HG03558 (cell line): ENCODE results near the gene SERPINB10.

Experiments
- ATAC-seq: cut with Tn5 transposase; IDR thresholded peaks from one replicate; pipeline ENCODE4 v1.9.1; 2021; ENCODE audit warnings: moderate number of reproducible peaks; ENCODE audit not compliant: unreplicated experiment; ENCODE audit errors: extremely low read depth

SERPINB10 gene, protein sequence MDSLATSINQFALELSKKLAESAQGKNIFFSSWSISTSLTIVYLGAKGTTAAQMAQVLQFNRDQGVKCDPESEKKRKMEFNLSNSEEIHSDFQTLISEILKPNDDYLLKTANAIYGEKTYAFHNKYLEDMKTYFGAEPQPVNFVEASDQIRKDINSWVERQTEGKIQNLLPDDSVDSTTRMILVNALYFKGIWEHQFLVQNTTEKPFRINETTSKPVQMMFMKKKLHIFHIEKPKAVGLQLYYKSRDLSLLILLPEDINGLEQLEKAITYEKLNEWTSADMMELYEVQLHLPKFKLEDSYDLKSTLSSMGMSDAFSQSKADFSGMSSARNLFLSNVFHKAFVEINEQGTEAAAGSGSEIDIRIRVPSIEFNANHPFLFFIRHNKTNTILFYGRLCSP

DNA sequence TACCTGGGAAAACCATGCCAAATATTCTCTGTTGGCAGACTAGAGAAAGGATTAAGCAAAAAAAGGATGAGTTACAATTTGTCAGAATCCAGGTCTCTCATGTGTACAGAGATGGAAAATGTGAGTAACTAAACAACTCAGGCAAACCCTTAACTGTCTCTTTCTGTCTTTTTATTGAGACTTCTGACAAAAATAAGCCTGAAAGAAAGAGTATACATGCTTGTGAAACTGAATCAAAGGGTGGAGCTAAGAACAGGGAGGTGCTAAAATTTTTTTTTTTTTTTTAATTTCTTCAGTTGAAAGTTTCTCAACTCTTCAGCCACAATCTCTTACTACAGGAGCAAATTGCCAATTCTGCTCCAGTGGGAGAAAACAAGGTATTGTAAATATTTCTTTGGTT is at the start of gene SERPINB10:
TSS of gene SERPINB10 (plus strand) at position 295 of the 400 bp plus-strand sequence. CDS start 7,553 bp downstream, outside the sequence.
- ATAC-seq: peak; percentile 51

DNA sequence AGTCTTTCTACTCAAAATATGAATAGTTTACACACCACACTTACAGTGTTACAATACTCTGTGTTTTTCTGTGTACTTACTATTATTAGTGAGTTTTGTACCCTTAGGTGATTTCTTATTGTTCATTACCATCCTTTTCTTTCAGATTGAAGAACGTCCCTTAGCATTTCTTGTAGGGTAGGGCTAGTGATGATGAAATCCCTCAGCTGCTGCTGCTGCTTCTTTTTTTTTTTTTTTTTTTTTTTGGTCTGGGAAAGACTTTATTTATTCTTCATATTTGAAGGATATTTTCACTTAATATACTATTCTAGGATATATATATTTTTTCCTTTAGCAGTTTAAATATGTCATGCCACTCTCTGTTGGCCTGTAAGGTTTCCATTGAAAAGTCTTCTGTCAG is 49.3 kb upstream of the SERPINB10 start:
- ATAC-seq: no peak

DNA sequence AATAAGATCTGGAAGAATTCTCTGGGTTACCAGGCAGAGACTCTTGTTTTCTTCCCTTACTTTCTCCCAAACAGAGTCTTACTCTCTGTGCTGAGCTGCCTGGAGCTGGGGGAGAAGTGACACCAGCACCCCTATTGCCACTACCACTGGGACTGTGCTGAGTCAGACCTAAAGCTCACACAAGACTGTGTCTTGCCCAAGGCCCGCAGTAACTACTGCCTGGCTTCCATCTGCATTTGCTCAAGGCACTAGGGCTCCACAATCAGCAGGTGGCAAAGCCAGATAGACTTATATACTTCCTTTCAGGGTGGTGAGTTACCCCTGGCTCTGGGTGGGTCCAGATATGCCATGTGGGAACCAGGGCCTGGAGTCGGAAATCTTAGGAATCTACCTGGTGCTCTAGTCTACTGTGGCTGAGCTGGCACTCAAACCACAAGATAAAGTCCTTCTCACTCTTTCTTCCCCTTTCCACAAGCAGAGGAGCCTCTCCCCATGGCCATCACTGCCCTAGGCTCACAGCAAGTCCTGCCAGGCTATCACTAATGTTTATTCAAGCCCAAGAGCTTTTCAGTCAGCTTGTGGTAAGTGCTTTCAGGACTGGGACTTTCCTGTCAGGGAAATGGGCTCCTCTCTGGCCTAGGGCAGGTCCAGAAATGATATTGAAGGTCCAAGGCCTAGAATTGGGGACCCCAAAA is 47.8 kb upstream of the SERPINB10 start:
- ATAC-seq: no peak

DNA sequence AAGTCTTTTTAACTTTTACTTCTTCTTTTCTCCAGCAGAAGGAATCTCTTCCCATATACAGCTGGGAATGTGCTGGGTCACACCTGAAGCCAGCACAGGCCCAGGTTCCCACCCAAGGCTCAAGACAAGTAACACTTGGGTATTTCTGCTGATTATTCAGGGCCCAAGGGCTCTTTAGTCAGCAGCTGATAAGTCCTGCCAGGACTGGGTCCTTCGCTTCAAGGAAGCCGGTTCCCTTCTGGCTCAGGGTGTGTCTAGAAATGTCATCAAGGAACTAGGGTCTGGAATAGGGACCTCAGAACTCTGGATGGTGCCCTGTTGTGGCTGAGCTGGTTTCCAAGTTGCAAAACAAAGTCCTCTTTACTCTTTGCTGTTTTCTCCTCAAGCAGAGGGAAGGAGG is 47.2 kb upstream of the SERPINB10 start:
- ATAC-seq: no peak

DNA sequence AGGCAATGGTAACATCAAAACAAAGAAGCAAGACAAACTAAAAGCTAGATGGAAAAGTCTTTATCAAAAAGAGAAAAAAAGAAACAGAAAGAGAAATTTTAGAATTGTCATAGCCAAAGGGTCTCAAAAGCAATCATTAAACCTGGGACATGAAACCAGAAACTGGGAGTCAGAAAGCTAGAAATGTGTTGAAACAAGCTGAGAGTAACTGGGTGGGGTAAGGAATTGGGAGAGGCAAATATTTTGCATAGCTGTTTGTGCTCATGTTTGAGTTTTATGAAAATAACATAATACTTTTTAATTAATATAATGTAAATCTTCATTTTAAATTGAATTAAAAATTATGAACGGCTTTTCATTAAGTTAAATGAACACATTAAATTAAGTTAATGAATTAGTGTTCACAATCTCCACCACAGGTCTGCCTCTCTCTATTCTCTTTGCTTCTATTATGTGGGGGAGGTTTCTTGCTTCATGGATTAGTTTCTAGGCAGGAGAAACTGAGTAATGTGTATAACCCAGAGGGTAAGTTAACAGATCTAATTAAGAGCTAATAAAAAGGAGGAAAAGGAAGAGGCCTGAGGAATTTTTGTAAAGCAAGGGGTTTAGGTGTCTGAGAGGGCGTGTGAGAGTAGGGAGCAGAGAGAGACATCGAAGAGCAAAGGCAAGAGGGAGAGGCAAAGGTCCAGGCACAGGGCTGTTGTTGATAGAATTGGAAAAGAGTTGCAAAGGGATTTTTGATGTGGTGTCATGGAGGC is 40.2 kb upstream of the SERPINB10 start:
- ATAC-seq: no peak

DNA sequence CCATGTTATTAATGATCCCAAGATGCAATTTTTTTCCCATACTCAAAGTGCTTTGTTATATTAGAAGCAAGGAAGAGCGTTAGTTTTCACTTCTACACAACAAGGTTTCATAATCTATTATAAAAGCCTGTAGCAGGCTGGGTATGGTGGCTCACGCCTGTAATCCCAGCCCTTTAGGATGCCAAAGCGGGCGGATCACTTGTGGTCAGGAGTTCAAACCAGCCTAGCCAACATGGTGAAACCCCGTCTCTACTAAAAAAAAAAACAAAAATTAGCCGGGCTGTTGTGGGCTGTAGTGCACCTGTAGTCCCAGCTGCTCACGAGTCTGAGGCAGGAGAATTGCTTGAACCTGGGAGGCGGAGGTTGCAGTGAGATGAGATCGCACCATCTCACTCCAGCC is 39.2 kb upstream of the SERPINB10 start:
- no peak for ATAC-seq

DNA sequence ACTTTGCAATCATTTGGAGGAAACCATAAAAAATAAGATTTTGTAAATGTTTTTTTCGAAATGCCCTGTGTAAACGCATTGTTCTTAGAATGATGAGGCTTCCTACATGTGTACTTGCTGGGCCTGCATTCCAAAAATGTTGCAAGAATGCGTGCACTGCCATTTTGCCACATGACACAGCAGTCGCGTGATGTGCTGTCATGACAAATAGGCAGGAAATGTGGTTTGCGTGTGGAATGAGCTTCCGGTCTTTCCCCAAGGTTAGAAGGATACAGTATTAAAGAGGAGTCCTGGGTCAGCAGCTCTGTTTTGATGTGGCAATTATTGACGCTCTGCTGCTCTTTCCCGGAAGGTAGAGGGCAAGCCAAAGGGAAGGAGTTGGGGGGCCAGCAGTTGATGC is 38.4 kb upstream of the SERPINB10 start:
- ATAC-seq: no peak

DNA sequence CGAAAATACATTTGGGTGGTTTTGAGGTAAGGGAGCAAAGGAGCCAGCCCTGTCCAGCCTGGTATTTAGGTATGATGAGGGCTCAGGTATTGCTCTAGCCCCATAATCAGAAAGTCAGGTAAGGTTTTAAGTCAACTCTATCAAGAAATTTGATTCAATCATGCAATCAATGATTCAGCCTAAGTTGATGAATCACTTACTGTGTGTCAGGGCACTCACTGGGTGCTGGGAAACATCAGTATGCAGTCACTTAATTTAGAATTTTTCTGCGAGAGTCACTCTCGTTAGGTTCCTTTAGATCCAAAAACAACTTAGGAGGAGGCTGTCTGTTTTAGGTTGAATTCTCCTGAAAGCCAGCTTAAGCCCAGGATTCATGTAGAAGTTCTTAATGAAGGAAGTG is 37.9 kb upstream of the SERPINB10 start:
- no peak for ATAC-seq

DNA sequence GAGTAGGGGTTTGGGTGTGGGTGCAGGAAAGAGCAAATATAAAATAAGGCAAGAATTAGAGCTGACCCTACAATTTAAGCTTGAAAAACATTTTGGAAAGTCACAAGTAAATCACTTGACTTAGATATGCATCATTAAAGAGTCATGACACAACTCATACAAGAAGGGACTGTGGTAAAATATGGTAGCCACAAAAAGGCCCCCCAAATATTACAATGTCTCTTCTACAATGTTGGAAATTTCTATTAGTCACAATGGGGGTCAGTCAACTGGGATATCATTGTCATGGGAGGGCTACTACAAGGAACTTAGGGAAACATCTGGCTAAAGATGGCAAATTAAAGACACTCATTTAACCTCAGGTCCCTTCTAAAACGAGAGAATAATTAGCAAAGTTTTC is 35.9 kb upstream of the SERPINB10 start:
- no peak for ATAC-seq

DNA sequence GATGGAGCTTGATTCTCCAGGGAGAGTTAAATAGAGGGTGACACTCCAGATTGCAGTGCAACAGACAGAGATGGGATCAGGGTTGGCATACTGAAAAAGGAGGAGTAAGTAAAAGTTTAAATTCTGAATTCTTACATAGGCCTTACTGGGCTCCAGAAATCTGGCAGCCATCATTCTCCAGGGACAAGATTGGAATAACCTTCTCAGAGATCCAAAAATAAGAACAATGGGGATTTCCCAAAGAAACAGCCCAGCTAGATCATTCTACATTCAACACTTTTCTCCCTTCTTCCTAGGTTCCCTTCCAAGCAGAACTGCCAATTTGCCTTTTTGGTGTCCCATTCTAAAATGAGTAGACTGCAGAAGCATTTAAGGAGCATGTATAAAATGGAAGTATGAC is 35.2 kb upstream of the SERPINB10 start:
- ATAC-seq: no peak

DNA sequence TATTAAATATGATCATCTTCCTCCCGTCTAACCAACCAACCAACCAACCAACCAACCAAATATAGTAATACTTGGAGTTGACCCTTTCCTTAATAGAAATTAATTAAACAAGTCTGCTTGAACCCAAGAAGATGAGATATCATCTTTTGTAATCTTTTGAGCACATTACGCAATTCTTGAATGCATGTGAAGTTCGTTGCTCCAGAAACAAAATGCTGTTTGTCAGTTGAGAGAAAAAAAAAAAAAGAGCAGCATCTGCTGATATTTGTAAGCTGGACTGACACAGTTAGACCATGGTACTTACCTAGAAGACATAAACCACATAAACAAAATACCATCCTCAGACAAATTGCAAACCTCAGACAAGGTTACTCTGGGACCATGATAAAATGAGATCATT is 29.4 kb upstream of the SERPINB10 start:
- no peak for ATAC-seq

DNA sequence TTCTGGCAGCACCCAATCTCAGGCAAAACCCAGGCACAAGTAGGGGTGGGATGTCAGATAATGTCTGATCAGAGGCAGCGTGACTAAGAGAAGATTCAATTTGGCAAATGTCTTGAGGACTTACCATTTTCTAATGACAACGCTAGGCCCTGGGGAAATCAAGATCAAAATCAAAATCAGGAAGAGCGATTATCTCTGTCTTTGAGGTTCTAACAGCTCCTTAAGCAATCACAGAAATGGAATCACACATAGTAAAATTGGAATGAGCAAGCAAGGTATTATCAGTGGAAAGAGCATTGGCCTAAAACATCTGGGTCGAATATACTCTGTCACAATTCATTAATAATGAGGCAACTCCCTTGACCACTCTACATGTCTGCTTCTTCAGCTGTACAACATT is 28.8 kb upstream of the SERPINB10 start:
- ATAC-seq: no peak

DNA sequence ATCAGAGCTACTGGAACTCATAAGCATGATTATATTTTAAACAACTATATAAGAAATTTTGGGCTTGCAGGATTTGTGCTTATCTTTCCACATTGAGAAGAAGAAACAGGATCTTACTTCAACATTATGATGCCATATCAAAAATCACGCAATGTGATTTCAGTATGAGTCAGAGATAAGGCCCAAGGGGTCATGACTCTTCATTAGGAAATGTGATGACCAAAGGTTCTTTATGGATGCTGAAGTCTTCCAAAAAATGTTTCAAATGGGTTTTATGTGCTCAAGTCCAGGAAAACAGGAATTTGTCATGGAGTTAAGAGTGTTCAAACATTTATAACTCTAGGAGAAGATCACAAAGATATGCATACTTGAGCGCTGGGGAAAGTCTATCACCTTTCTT is 28.0 kb upstream of the SERPINB10 start:
- no peak for ATAC-seq

DNA sequence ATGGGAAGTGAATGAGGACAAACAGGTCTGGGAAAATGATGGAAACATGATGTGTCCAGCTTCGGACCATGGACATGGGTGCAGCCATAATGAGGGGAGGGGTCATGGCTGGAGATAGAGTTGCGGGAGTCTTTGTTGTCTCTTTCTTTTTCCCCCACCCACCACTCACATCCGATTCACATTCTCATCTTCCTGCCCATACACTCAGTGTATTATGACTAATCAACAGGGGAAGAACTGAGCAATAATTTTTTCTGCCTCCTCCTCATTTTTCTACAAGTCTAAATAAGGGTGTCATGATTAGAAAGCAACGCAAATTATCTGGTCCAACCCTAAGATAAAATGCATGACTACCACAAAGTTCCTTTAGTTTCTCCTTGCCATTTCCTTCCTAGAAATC is 25.9 kb upstream of the SERPINB10 start:
- no peak for ATAC-seq

DNA sequence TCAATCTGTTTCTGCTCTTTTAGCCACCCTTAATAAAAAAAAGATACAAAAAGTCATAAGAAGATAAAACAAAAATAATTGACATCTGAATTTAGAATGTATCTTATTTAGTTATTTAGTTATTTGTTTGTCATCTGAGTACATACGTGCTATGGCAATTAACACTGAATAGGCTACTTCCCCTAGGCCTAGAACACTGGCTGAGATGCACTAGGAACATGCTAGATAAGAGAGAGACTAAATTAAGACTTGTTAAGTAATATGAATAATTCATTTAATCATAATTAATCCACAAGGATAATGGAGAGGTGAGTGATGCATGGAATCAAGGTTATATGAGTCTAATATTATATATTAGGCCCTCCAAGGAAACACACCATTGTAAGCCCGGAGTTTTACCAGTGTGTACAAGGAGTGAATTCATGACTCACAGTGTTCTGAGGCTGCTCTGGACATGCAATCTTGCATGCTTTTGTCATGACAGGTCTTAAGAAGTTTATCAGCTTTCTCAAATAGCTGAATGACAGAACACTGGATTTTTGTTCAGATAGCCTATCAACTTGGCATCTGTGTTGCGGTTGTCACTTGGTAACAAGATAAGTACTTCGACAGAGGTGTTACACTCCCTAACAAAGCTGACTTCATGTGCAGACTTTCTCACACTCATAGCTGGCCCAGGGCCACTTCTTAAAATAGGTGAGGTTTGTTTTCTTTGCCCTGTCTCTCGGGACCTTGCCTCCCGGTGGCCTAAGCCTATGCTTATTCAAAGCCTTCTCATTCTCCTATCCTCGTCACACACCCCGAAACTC is 25.2 kb upstream of the SERPINB10 start:
- no peak for ATAC-seq

DNA sequence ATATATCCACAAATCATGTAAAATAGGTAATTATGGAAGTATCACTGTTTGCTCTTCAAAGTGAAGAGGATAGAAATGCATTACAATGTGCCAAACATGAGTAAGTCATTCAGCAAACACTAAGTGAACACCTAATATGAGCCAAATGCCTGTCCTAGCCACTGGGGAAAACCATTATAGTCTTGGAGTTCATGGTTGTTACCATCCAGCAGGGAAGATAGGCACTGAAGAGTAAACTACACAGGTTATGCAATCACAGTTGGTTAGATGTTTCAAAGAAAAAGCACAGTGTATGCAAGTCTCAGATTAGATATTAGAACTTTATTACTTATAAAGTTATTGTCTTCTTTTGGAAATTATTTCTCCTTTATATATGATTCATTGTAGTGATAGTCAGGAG is 24.1 kb upstream of the SERPINB10 start:
- ATAC-seq: no peak

DNA sequence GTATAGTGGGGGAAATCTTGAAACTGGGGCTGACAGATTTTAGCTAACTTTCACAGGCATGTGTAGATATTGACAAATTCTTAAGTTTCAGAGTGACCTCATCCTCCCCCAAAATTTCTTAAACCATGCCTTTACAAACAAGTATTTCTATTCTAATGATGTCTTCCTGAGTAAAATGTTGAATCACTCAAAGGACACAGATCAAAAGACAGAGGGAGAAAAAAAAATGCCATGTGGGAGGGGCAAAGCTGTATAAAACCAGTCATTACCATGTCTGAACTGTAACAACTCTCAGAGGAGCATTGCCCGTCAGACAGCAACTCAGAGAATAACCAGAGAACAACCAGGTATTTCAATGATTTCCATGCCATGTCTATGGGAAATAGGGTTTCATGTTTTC is 20.3 kb upstream of the SERPINB10 start, which contains the start of gene SERPINB2:
TSS of gene SERPINB2 (plus strand) at position 282 of the 400 bp plus-strand sequence. CDS start 3,740 bp downstream, outside the sequence.
- no peak for ATAC-seq

DNA sequence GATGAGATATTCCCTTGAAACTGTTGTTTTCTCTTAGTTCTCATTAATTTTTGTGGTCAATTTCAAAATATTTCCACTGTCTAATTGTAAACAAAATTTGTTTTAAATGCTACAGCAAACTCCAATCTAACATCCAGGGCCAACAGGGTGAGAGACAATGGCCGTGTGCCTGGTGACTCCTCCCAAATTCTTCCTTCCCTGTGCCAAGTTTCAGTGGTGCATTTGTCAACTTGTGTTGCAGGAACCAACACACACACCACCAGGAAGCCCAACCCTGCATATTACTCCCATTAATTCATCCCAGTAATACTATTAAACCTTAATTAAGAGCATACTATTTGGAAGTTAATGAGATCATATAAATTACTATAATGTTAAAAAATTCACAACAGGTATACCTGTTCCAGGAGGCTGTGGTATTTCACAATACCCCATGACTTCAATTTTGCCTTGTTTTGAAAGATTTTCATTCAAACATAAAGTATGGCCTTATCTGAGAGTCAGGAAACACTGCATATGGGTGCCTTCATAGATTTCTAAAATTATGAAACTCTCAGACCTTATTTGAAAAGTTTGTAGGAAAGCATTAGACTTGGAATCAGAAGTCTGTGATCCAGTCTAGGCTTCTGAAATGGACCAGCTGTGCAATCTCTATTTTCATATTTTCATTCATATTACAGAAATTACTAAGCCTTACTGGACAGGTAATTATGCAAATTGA is 19.1 kb upstream of the SERPINB10 start:
- ATAC-seq: no peak

DNA sequence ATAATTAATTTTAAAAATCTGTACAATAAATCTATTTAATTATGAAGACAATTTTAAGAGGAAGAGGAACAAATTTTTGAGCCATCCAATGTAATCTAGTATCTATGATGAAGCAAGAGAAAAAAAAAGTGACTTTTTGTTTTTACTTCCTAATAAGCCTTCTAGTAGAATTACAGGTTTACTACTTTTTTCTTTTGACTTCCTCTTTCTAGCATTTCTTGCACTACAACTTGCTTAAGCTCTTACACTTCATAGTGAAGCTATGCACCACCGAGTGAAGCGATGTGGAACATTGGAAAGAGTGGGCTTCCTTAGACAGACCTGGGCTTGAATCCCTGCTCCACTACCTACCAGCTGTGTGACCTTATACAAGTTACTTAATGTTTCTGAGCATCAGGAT is 18.1 kb upstream of the SERPINB10 start:
- no peak for ATAC-seq
